H9 (cell line): ENCODE results near the gene LETM1. TPM values are rescaled to one million over a fixed set of nuclear protein-coding genes. Genes with fewer than 3 reads are reported as not detected.
A peak's percentile ranks its signal among the peaks of the same experiment; 100 is the strongest.

Source experiments
- DNase-seq: peaks from one replicate; pipeline ENCODE4 v3.0.0-alpha.2; 2017
- H2AFZ ChIP-seq: one replicate; pipeline ENCODE4 v1.6.1; 2013; ENCODE audit warnings: mild to moderate bottlenecking, low read length, control low read depth, moderate library complexity
- H2AK5ac ChIP-seq: 2 replicates; pipeline ENCODE4 v1.6.1; 2013; ENCODE audit warnings: low read length, control low read depth, mixed read lengths; ENCODE audit not compliant: insufficient read length
- H2BK120ac ChIP-seq: one replicate; pipeline ENCODE4 v1.6.1; 2013; ENCODE audit warnings: low read depth, mild to moderate bottlenecking, low read length, control low read depth, inconsistent platforms; ENCODE audit not compliant: poor library complexity, severe bottlenecking
- H2BK12ac ChIP-seq: 2 replicates; pipeline ENCODE4 v1.6.1; 2013; ENCODE audit warnings: low read length, control low read depth, mixed read lengths, low read depth; ENCODE audit not compliant: insufficient read length
- H2BK15ac ChIP-seq: 2 replicates; pipeline ENCODE4 v1.6.1; 2013; ENCODE audit warnings: low read depth, low read length, control low read depth
- H2BK20ac ChIP-seq: one replicate; pipeline ENCODE4 v1.6.1; 2013; ENCODE audit warnings: low read depth, mild to moderate bottlenecking, low read length, control low read depth, inconsistent platforms; ENCODE audit not compliant: poor library complexity, severe bottlenecking
- H2BK5ac ChIP-seq: 2 replicates; pipeline ENCODE4 v1.6.1; 2013; ENCODE audit warnings: low read length, control low read depth, mixed read lengths; ENCODE audit not compliant: insufficient read length
- H3K14ac ChIP-seq: 2 replicates; pipeline ENCODE4 v1.6.1; 2013; ENCODE audit warnings: low read length, control low read depth; ENCODE audit not compliant: insufficient read depth
- H3K18ac ChIP-seq: 2 replicates; pipeline ENCODE4 v1.6.1; 2013; ENCODE audit warnings: low read depth, mild to moderate bottlenecking, mixed read lengths, low read length, control low read depth; ENCODE audit not compliant: insufficient read length
- H3K23ac ChIP-seq: 2 replicates; pipeline ENCODE4 v1.6.1; 2013; ENCODE audit warnings: low read length, control low read depth, mixed read lengths, low read depth; ENCODE audit not compliant: insufficient read length
- H3K23me2 ChIP-seq: 2 replicates; pipeline ENCODE4 v1.6.1; 2013; ENCODE audit warnings: low read depth, mild to moderate bottlenecking, mixed read lengths, low read length, control low read depth; ENCODE audit not compliant: insufficient read length, poor library complexity, severe bottlenecking
- H3K27ac ChIP-seq: 2 replicates; pipeline ENCODE4 v1.5.1; 2013; ENCODE audit warnings: low read length, control low read depth, mixed read lengths, low read depth; ENCODE audit not compliant: insufficient read length
- H3K27me3 ChIP-seq: 2 replicates; pipeline ENCODE4 v1.6.1; 2013; ENCODE audit warnings: low read length, control low read depth, inconsistent platforms; ENCODE audit not compliant: insufficient read depth
- H3K4ac ChIP-seq: 2 replicates; pipeline ENCODE4 v1.6.1; 2013; ENCODE audit warnings: low read depth, mild to moderate bottlenecking, control low read depth, inconsistent platforms, low read length, moderate library complexity
- H3K4me1 ChIP-seq: 2 replicates; pipeline ENCODE4 v1.6.1; 2013; ENCODE audit warnings: low read length, control low read depth, inconsistent platforms; ENCODE audit not compliant: insufficient read depth
- H3K4me2 ChIP-seq: 2 replicates; pipeline ENCODE4 v1.6.1; 2013; ENCODE audit warnings: low read length, control low read depth, mixed read lengths; ENCODE audit not compliant: insufficient read length, insufficient read depth
- H3K56ac ChIP-seq: 2 replicates; pipeline ENCODE4 v1.6.1; 2013; ENCODE audit warnings: low read depth, mild to moderate bottlenecking, mixed read lengths, low read length, control low read depth; ENCODE audit not compliant: insufficient read length
- H3K79me1 ChIP-seq: 2 replicates; pipeline ENCODE4 v1.6.1; 2013; ENCODE audit warnings: low read depth, mild to moderate bottlenecking, moderate library complexity, low read length, control low read depth, inconsistent platforms; ENCODE audit not compliant: insufficient read depth, poor library complexity, severe bottlenecking
- H3K79me2 ChIP-seq: 2 replicates; pipeline ENCODE4 v1.6.1; 2013; ENCODE audit warnings: low read length, control low read depth, inconsistent platforms; ENCODE audit not compliant: insufficient read depth
- H3K9ac ChIP-seq: 2 replicates; pipeline ENCODE4 v1.6.1; 2013; ENCODE audit warnings: low read length, control low read depth, mixed read lengths; ENCODE audit not compliant: insufficient read length; ENCODE audit errors: extremely low read depth
- H3K9me3 ChIP-seq: one replicate; pipeline ENCODE4 v1.6.1; 2013; ENCODE audit warnings: low read depth, low read length, inconsistent platforms; ENCODE audit not compliant: control insufficient read depth
- H3T11ph ChIP-seq: one replicate; pipeline ENCODE4 v1.6.1; 2013; ENCODE audit warnings: mild to moderate bottlenecking, low read length, control low read depth, inconsistent platforms
- H4K20me1 ChIP-seq: one replicate; pipeline ENCODE4 v1.6.1; 2013; ENCODE audit not compliant: control insufficient read depth, insufficient read length, insufficient read depth
- H4K5ac ChIP-seq: 2 replicates; pipeline ENCODE4 v1.6.1; 2013; ENCODE audit warnings: low read depth, mild to moderate bottlenecking, mixed read lengths, low read length, control low read depth; ENCODE audit not compliant: insufficient read length
- H4K8ac ChIP-seq: replicated peaks from 2 replicates; pipeline ENCODE4 v1.6.1; 2013; ENCODE audit warnings: low read length, control low read depth, mixed read lengths, low read depth; ENCODE audit not compliant: insufficient read length
- H4K91ac ChIP-seq: 2 replicates; pipeline ENCODE4 v1.6.1; 2013; ENCODE audit warnings: low read depth, mild to moderate bottlenecking, moderate library complexity, mixed read lengths, low read length, control low read depth; ENCODE audit not compliant: insufficient read length
- H3K27ac Mint-ChIP-seq, 3 experiments: 2 replicates in 2 of 3; 3 replicates in 1 of 3; pipeline ENCODE4 v1.8.0; 2020 to 2021; ENCODE audit warnings: mixed read lengths in 3 of 3, mild to moderate bottlenecking in 1 of 3, moderate library complexity in 1 of 3
- H3K27me3 Mint-ChIP-seq: 2 replicates; pipeline ENCODE4 v1.8.0; 2021; ENCODE audit warnings: low read depth, mild to moderate bottlenecking, moderate library complexity, mixed read lengths
- H3K36me3 Mint-ChIP-seq, 3 experiments: 2 replicates in 2 of 3; 3 replicates in 1 of 3; pipeline ENCODE4 v1.8.0; 2020 to 2021; ENCODE audit warnings: low read depth in 3 of 3, mixed read lengths in 3 of 3; ENCODE audit not compliant: insufficient read depth in 1 of 3
- H3K4me1 Mint-ChIP-seq, 2 experiments: 2 replicates each; pipeline ENCODE4 v1.8.0; 2020; ENCODE audit warnings: mixed read lengths in 2 of 2
- H3K4me3 Mint-ChIP-seq, 2 experiments: 2 replicates in 1 of 2; 3 replicates in 1 of 2; pipeline ENCODE4 v1.8.0; 2020 to 2021; ENCODE audit warnings: mild to moderate bottlenecking in 2 of 2, mixed read lengths in 2 of 2, moderate library complexity in 1 of 2
- H3K9me3 Mint-ChIP-seq, 2 experiments: 2 replicates in 1 of 2; 3 replicates in 1 of 2; pipeline ENCODE4 v1.8.0; 2020; ENCODE audit warnings: mild to moderate bottlenecking in 2 of 2, mixed read lengths in 2 of 2, moderate library complexity in 1 of 2
- WGBS: extraction: QIAGEN DNeasy Blood & Tissue Kit; methylation state at CpG from one replicate; pipeline ENCODE4 v1.1.7; 2013; ENCODE audit warnings: missing lambda C conversion rate, low lambda C conversion rate, mixed read lengths; ENCODE audit not compliant: insufficient read length; ENCODE audit errors: extremely low coverage; 5-methylcytosine and 5-hydroxymethylcytosine counted together
- total RNA-seq: library from RNA; stranded (reverse); gene quantifications from 2 replicates; pipeline ENCODE4 v1.2.1, GENCODE V29; 2021
- TF ChIP-seq, protein P1 (sequence below): fragments of 200-600 bp; sonication (generic); conservative IDR thresholded peaks from 3 replicates; pipeline ENCODE4 v1.8.0; 2021; ENCODE audit warnings: antibody characterized with exemption, mild to moderate bottlenecking

The LETM1 gene
- total RNA-seq, 1 experiment from 2014 or later: 43.4 TPM

DNA sequence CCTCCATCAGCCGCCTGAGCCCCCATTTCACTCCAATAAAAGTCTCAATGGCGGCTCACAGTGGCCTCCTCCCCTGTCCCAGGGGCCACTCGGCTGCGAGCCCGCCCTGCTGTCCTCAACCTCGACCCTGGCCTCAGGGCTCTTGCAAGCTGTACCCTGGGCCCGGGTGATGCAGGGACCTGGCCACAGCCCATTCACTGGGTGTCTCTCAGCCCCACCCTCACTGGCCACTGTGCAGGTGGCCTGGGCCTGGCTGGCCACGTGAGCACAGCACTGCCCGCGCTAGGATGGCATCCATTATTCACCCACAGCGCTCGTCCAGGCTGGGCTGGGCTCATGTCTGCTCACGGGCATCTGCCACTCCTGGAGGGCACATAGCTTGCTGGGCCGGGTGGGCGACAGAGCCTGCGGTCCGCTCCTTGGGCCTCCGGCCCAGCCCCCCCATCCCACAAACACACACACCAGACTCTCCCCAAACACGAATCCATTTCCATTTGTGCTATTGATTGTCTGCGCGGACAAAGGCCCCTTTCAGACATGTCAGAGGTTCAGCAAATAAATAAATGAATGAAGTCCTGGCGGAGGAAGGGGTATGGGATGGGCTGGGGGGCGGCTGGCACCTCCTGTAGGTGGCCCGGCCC, 79.3 kb downstream of the LETM1 start:
- no peaks in the 10 kb centered on the region for H3K79me1 ChIP-seq
- no CpG with 5 or more reads among the region's 24 CpGs for WGBS

More for the DNA sequence above, 79.3 kb downstream of the LETM1 start:
- Mint-ChIP-seq H3K36me3 (no peaks in the 10 kb centered on the region), H3K27me3 (peaks cover 2% of the 10 kb centered on the region), H3K27ac (0 out of 7 replicates have a peak overlapping the region, but pooled peaks of 1 of the 3 experiments have one; percentile 66), H3K9me3 (no peaks in the 10 kb centered on the region), H3K4me3 (no peak overlapping the region), H3K4me1 (peaks cover 26 to 37% of the 10 kb centered on the region in 2 experiments)
- H4K8ac ChIP-seq: no peak overlapping the region
- no peaks in the 10 kb centered on the region for H3K79me2 ChIP-seq
- H3K27me3 ChIP-seq: no peaks in the 10 kb centered on the region
- no peak for DNase-seq
- no peak overlapping the region for H3K18ac ChIP-seq
- H3K27ac ChIP-seq: no peak overlapping the region
- no peaks in the 10 kb centered on the region for H3K9me3 ChIP-seq
- peak overlapping the region; percentile 32; the same call in 1 of the 2 replicates for H2BK15ac ChIP-seq
- H2BK20ac ChIP-seq: no peak overlapping the region
- H3T11ph ChIP-seq: no peak overlapping the region
- H2AK5ac ChIP-seq: no peak overlapping the region
- no peak overlapping the region for H3K56ac ChIP-seq
- no peak overlapping the region for H3K23ac ChIP-seq
- peaks cover 2% of the 10 kb centered on the region; the same call in 1 of the 2 replicates for H3K4me1 ChIP-seq
- no peak overlapping the region; the same call in 1 of the 2 replicates for H3K4ac ChIP-seq
- no peak overlapping the region for H2BK12ac ChIP-seq
- no peaks in the 10 kb centered on the region for H4K20me1 ChIP-seq
- H4K5ac ChIP-seq: no peak overlapping the region
- peak overlapping the region; percentile 17 for H4K91ac ChIP-seq
- H3K14ac ChIP-seq: peak overlapping the region; percentile 44; the same call in 1 of the 2 replicates
- TF ChIP-seq, protein P1, sequence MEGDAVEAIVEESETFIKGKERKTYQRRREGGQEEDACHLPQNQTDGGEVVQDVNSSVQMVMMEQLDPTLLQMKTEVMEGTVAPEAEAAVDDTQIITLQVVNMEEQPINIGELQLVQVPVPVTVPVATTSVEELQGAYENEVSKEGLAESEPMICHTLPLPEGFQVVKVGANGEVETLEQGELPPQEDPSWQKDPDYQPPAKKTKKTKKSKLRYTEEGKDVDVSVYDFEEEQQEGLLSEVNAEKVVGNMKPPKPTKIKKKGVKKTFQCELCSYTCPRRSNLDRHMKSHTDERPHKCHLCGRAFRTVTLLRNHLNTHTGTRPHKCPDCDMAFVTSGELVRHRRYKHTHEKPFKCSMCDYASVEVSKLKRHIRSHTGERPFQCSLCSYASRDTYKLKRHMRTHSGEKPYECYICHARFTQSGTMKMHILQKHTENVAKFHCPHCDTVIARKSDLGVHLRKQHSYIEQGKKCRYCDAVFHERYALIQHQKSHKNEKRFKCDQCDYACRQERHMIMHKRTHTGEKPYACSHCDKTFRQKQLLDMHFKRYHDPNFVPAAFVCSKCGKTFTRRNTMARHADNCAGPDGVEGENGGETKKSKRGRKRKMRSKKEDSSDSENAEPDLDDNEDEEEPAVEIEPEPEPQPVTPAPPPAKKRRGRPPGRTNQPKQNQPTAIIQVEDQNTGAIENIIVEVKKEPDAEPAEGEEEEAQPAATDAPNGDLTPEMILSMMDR: no peak
- no peak overlapping the region for H3K4me2 ChIP-seq
- no peaks in the 10 kb centered on the region for H3K23me2 ChIP-seq
- no peak overlapping the region for H2BK120ac ChIP-seq
- H2BK5ac ChIP-seq: no peak overlapping the region
- no peak overlapping the region for H2AFZ ChIP-seq
- H3K9ac ChIP-seq: no peak overlapping the region
